Measurements from ENCODE around the gene KY.

The KY gene

GRCh38 chr3:134650431-134651346, at the start of gene KY:
KY (minus strand) TSS chr3:134651022; CDS start chr3:134650960, 62 bp downstream.
- DNase-seq, result peak; percentile 91

- no peak for DNase-seq
Observed at GRCh38 chr3:134699721-134700120, 48.9 kb upstream of the KY start.

GRCh38 chr3:134699141-134699711, 48.4 kb upstream of the KY start:
- no peak for DNase-seq

GRCh38 chr3:134697830-134698689, 47.2 kb upstream of the KY start:
- DNase-seq, result no peak

- DNase-seq, result no peak
Observed at GRCh38 chr3:134696155-134696554, 45.3 kb upstream of the KY start.

DNA sequence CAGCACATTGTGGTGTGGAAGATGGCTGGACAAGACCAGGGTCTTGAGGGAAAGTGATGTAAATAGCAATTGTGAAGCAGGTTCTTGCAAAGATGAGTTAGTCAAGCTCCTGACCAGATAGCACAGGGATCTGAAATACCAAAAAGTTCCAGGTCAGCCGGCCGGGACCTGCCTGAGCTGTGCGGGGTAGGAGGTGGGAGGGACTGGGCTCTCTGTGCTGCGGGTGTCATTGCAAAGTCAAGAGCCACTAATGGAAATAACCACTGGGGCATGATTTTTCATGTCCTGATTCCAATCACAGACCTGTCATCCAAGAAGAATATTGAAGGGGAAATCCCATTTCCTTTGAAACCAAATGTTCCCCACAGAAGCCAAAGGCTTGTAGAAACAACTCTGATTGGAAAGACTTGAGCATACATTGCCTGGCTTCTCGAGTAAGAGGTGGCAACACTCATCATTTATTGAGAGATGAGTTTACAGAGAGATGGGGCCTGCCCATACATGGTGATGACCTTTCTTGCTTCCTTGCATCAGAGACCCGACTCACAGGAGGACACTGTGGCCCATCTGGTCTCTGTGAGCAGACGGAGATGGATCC, 44.2 kb upstream of the KY start:
- DNase-seq, result no peak

DNA sequence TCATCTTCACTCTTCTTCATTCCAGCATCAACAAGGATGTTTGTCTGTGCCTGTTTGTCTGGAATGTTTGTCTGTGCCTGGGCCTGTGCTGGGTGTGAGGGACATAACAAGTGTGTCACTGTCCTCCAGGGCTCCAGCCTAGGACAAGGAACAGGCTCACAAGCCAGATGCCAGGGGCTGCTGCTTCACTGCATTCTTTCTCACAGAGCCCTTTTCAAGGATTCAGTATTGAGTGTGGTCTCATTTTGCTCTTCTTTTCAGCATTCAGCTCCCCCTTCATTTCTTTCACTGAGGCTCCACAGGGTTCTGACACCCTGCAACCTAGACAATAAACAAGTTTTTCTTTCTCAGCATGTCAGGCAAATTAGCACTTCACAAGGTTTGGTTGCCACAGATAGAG, 43.6 kb upstream of the KY start:
- DNase-seq, result no peak

- DNase-seq, result no peak
Observed at GRCh38 chr3:134693804-134694203, 43.0 kb upstream of the KY start.

- no peak for DNase-seq
Observed at GRCh38 chr3:134693226-134693625, 42.4 kb upstream of the KY start.

DNA sequence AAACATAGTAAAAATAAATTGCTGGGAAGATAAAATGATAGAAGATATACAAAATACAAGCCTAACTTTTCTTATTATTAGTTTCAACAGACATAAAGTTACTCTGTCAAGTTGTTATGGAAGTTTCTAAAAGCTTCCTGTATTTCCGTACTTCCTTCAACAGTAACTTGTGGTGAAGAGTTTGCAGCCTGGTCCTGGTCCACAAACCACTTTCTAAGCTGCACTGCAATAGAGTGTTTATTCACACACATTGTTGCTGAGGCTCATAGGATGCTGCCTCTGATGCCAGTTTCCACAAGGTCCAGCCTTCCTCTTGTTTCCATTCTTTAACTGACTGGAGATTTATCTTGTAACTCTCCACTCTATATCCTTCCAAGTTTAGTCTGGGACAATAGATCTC, 39.4 kb upstream of the KY start:
- DNase-seq, result no peak

- no peak for DNase-seq
Observed at GRCh38 chr3:134687642-134688041, 36.8 kb upstream of the KY start.

DNA sequence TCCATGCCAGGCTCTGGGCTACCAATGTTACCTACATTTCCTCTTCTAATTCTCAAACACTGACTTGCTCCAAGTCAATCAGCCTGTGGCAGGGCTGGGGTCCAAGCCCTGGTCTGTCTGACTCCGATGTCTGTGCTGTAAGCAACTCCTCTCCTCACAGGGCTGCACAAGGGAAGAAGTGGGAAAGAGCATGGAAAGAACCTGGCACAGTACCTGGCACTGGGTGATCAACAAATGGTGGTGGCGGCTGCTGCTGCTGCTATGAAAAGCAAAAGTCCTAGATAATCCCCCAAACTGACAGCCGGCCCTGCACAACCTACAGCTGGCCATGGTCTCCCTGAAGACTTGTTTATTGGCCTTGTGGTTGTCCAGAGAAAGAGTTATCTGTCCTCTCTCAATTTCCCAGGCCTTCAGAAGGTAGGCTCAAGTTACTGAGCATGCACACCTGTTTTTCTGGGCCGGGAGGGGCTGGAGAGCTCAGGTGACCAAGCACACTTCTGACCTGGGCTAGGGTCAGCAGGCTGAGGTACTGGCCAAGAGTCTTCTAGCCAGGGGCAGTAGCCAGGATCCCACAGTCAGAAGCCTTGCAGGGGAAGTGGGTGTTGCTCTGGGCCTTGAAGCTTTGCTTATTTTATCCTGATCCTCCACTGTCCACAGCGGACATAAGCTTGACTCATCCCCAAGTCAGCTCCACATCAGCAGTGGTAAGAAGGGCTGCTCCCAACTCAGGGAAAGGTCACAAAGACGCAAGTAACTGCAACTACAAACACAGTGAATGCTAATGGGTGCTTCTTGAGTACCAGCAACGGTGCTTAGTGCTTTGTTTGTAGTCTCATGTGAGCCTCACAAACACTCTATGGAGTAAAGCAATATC, 35.3 kb upstream of the KY start:
- no peak for DNase-seq

DNA sequence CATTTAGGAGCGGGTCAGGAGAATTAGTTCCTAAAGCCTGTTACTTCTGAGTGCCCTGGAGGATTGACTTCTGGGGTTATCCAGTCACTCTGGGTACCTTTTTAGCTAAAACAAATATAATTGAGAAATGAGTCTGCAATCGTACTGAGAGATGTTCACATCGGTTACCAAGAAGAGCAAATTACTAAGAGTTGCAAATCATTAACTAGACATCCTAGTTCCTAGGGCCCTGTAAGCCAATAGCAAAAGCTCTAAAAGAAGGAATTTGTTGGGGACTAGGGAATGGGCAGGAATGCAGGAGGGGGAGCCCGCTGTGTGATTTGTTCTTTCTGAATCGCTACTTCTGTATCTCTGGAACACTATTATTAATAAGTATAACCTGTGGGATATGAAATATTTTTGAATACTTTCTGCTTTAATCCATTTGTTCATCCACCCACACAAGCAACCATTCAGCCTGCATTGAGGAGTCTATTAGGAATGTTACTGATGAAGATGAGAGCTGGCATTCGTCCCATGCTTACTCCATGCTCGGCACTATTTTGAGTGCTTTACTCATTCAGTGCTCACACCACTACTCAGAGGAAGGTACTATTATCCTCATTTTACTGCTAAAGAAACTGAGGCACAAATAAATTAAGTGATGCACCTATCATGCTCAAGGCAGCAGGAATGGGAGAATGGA, 31.5 kb upstream of the KY start:
- DNase-seq, result no peak

GRCh38 chr3:134681522-134681900, 30.7 kb upstream of the KY start:
- DNase-seq, result no peak

GRCh38 chr3:134680796-134681521, 30.1 kb upstream of the KY start:
- DNase-seq, result no peak

DNA sequence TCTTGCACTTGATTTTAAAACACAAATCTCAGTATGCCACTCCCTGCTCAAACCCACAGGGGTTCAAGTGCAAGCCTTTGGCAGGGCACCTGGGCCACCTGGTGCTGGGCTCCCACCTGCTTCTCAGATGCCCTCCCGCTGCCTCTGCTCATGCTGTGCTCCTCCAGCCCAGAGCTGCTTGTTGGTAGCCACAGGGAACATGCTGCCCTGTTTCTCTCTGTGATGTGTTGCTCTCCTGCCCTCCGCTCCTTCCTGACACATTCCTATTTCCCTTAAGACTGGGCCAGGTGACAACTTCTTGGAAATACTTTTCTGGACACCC, 27.1 kb upstream of the KY start:
- peak; percentile 70 for DNase-seq

GRCh38 chr3:134677196-134677986, 26.6 kb upstream of the KY start:
- peak; percentile 60 for DNase-seq

- DNase-seq, result no peak
Observed at GRCh38 chr3:134675726-134676256, 25.0 kb upstream of the KY start.

DNA sequence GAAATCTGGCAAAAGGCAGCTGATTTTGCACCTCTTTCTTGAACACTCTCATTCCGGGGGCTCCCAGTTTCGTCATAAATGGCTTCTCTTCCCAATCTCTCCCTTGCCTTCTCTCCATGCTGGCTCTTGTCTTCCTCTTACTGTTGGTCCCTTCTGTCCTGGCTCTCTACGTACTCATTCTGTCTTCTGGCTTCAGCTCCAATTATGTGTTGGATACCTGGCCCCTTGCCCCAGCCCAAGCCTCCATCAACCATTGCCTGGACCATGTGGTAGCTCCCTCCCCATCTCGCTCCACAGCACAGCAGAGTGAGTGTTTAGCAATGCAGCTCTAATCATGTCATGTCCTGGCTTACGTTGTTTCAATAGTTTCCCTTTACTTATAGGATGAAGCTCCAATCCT, 21.7 kb upstream of the KY start:
- DNase-seq, result no peak

- no peak for DNase-seq
Observed at GRCh38 chr3:134667956-134668355, 17.1 kb upstream of the KY start.

Measured in NCI-H146 (cell line).